ENCODE results near the gene PEA15.

PEA15 gene

GRCh38 chr1:160236806-160237205 is 31.6 kb downstream of the PEA15 start:
- TF ChIP-seq BACH2 (CRISPR knock-in tag; IDR thresholded peaks at IDR 0.05; ENCODE audit: borderline replicate concordance) (no peak), SNAI2 (CRISPR knock-in tag; IDR thresholded peaks at IDR 0.05) (no peak), TCF4 (CRISPR knock-in tag; IDR thresholded peaks at IDR 0.05; ENCODE audit: borderline replicate concordance) (no peak), CSDC2 (CRISPR knock-in tag; IDR thresholded peaks at IDR 0.05) (no peak), ZNF565 (CRISPR knock-in tag; conservative IDR thresholded peaks at IDR 0.05; ENCODE audit: low read depth) (no peak), ZNF70 (CRISPR knock-in tag; IDR thresholded peaks at IDR 0.05) (no peak), RARB (CRISPR knock-in tag; IDR thresholded peaks at IDR 0.05) (no peak), POU6F1 (CRISPR knock-in tag; IDR thresholded peaks at IDR 0.05; ENCODE audit: borderline replicate concordance, low read depth) (no peak), ZC3H10 (CRISPR knock-in tag; IDR thresholded peaks at IDR 0.05) (no peak), ARNTL (CRISPR knock-in tag; IDR thresholded peaks at IDR 0.05; ENCODE audit: borderline replicate concordance, low read depth) (no peak), PPARA (CRISPR knock-in tag; IDR thresholded peaks at IDR 0.05; ENCODE audit: borderline replicate concordance) (no peak), OSR1 (CRISPR knock-in tag; IDR thresholded peaks at IDR 0.05) (no peak), ZNF8 (CRISPR knock-in tag; IDR thresholded peaks at IDR 0.05) (no peak), PATZ1 (CRISPR knock-in tag; IDR thresholded peaks at IDR 0.05; ENCODE audit: borderline replicate concordance) (no peak)
- no peak for ATAC-seq

GRCh38 chr1:160237558-160237957 is 32.4 kb downstream of the PEA15 start:
- ATAC-seq, result no peak
- TF ChIP-seq SNAI2 (CRISPR knock-in tag; IDR thresholded peaks at IDR 0.05) (no peak), CSRNP3 (CRISPR knock-in tag; IDR thresholded peaks at IDR 0.05) (no peak), ZNF8 (CRISPR knock-in tag; IDR thresholded peaks at IDR 0.05) (no peak), CREB5 (CRISPR knock-in tag; IDR thresholded peaks at IDR 0.05; ENCODE audit: low read depth) (no peak)

- no peak for TF ChIP-seq ZC3H10 (CRISPR knock-in tag; IDR thresholded peaks at IDR 0.05)
- no peak for TF ChIP-seq TCF4 (CRISPR knock-in tag; IDR thresholded peaks at IDR 0.05; ENCODE audit: borderline replicate concordance)
- TF ChIP-seq PATZ1 (CRISPR knock-in tag; IDR thresholded peaks at IDR 0.05; ENCODE audit: borderline replicate concordance), result no peak
- no peak for TF ChIP-seq BACH2 (CRISPR knock-in tag; IDR thresholded peaks at IDR 0.05; ENCODE audit: borderline replicate concordance)
- TF ChIP-seq ZNF70 (CRISPR knock-in tag; IDR thresholded peaks at IDR 0.05), result no peak
- no peak for TF ChIP-seq CREB5 (CRISPR knock-in tag; IDR thresholded peaks at IDR 0.05; ENCODE audit: low read depth)
- no peak for TF ChIP-seq GLIS3 (CRISPR knock-in tag; IDR thresholded peaks at IDR 0.05)
- TF ChIP-seq ZFP30 (CRISPR knock-in tag; IDR thresholded peaks at IDR 0.05), result no peak
- TF ChIP-seq RARB (CRISPR knock-in tag; IDR thresholded peaks at IDR 0.05), result no peak
- no peak for TF ChIP-seq ZNF8 (CRISPR knock-in tag; IDR thresholded peaks at IDR 0.05)
- no peak for TF ChIP-seq ESRRG (CRISPR knock-in tag; IDR thresholded peaks at IDR 0.05)
- no peak for TF ChIP-seq TOX (CRISPR knock-in tag; IDR thresholded peaks at IDR 0.05; ENCODE audit: borderline replicate concordance)
- ATAC-seq, result no peak
Measured at GRCh38 chr1:160238408-160238807, 33.2 kb downstream of the PEA15 start.
